HepG2 (cell line): ENCODE results near the gene PNKD. TPM values are rescaled to one million over a fixed set of nuclear protein-coding genes. Genes with fewer than 3 reads are reported as not detected.

ENCODE experiments used
- ATAC-seq: fragments of 200-7000 bp; cut with Tn5 transposase; 3 replicates; pipeline ENCODE4 v1.9.1; 2020; ENCODE audit warnings: mild to moderate bottlenecking, moderate library complexity
- BruUV-seq: library from RNA; stranded (reverse); fragments of 400-500 nt; replicated peaks from 2 replicates; lab custom pipeline; 2021; lab: Mats Ljungman, UMichigan
- CTCF ChIA-PET: fragments of 300-600 bp; formaldehyde crosslinking; extraction: SDS; loops from one replicate; lab custom pipeline; 2021; ENCODE audit warnings: low total read pairs, inconsistent platforms, low intra/inter-chr PET ratio; lab: Yijun Ruan, JAX
- POLR2A ChIA-PET: fragments of 350-600 bp; sonication (Branson Sonifier 250); formaldehyde crosslinking; loops from one replicate; lab custom pipeline; 2020; ENCODE audit warnings: antibody characterized with exemption, inconsistent platforms; lab: Yijun Ruan, JAX
- DNase-seq: peaks from one replicate; pipeline ENCODE4 v3.0.0-alpha.2; 2015; ENCODE audit warnings: low spot score
- FAIRE-seq: peaks from 3 replicates; lab custom pipeline; 2011; peaks lifted over from hg19 to GRCh38; lab: Jason Lieb, UNC
- H2AFZ ChIP-seq: one replicate; pipeline ENCODE4 v1.6.1; 2011; ENCODE audit warnings: low read length, inconsistent platforms
- H3K27ac ChIP-seq: fragments of 300-600 bp; 3 replicates; pipeline ENCODE4 v1.8.0; 2011; ENCODE audit warnings: mixed run types, mild to moderate bottlenecking, mixed read lengths, low read length, inconsistent platforms; ENCODE audit not compliant: insufficient read depth; ENCODE audit errors: extremely low read length
- H3K27me3 ChIP-seq, 2 experiments: fragments of 200-600 bp in 1 of 2; 2 replicates in 1 of 2; 3 replicates in 1 of 2; pipeline versions ENCODE4 v1.6.0 to v1.8.0; 2011; ENCODE audit warnings: low read length in 2 of 2, mild to moderate bottlenecking in 2 of 2, moderate library complexity in 2 of 2, inconsistent platforms in 1 of 2; ENCODE audit not compliant: insufficient read depth in 2 of 2, control insufficient read depth in 1 of 2
- H3K36me3 ChIP-seq, 2 experiments: fragments of 200-600 bp in 1 of 2; replicated peaks in 1 of 2; 2 replicates in 1 of 2; 3 replicates in 1 of 2; pipeline versions ENCODE4 v1.5.1 to v1.8.0; 2011; ENCODE audit warnings: low read length in 2 of 2, inconsistent platforms in 1 of 2; ENCODE audit not compliant: insufficient read depth in 2 of 2, control insufficient read depth in 1 of 2
- H3K4me1 ChIP-seq: 2 replicates; pipeline ENCODE4 v1.5.1; 2012; ENCODE audit warnings: low read length, inconsistent platforms; ENCODE audit not compliant: insufficient read depth
- H3K4me2 ChIP-seq: 2 replicates; pipeline ENCODE4 v1.6.0; 2011; ENCODE audit warnings: low read depth, low read length, inconsistent platforms
- H3K4me3 ChIP-seq, 3 experiments: fragments of 200-600 bp in 1 of 3; sonication (generic), shearing (Covaris generic) in 1 of 3; replicated peaks in 1 of 3; 2 replicates each; pipeline ENCODE4 v1.5.1; 2011 to 2016; ENCODE audit warnings: low read length in 3 of 3, inconsistent platforms in 2 of 3, low read depth in 2 of 3, mild to moderate bottlenecking in 2 of 3, control low read depth in 1 of 3, mixed read lengths in 1 of 3; ENCODE audit not compliant: insufficient read depth in 1 of 3
- H3K79me2 ChIP-seq: one replicate; pipeline ENCODE4 v1.6.1; 2011; ENCODE audit warnings: low read length, inconsistent platforms; ENCODE audit not compliant: insufficient read depth
- H3K9ac ChIP-seq: 2 replicates; pipeline ENCODE4 v1.6.0; 2011; ENCODE audit warnings: mild to moderate bottlenecking, low read depth, low read length, inconsistent platforms; ENCODE audit not compliant: insufficient read depth
- H3K9me3 ChIP-seq: 2 replicates; pipeline ENCODE4 v1.5.1; 2012; ENCODE audit warnings: mild to moderate bottlenecking, low read length
- H4K20me1 ChIP-seq: 2 replicates; pipeline ENCODE4 v1.6.0; 2011; ENCODE audit warnings: inconsistent platforms, mild to moderate bottlenecking, low read length, moderate library complexity; ENCODE audit not compliant: insufficient read depth
- CAMTA2 ChIP-seq: sonication (generic); formaldehyde crosslinking; IDR thresholded peaks from 2 replicates; pipeline ENCODE4 v1.4.0; 2020; ENCODE audit warnings: mild to moderate bottlenecking, missing genetic modification reagents, borderline replicate concordance
- PATZ1 ChIP-seq: sonication (generic); formaldehyde crosslinking; IDR thresholded peaks from 2 replicates; pipeline ENCODE4 v1.4.0; 2020; ENCODE audit warnings: missing genetic modification reagents
- XRCC5 ChIP-seq: fragments of 200-400 bp; formaldehyde crosslinking; optimal IDR thresholded peaks from 2 replicates; pipeline ENCODE3; 2017; ENCODE audit warnings: mild to moderate bottlenecking, low read length
- ZEB1 ChIP-seq: IDR thresholded peaks from 2 replicates; pipeline ENCODE4 v1.6.1; 2012; ENCODE audit warnings: mild to moderate bottlenecking, low read depth, inconsistent platforms; ENCODE audit not compliant: insufficient replicate concordance
- ZNF292 ChIP-seq: sonication (generic); formaldehyde crosslinking; IDR thresholded peaks from 2 replicates; pipeline ENCODE4 v1.8.1; 2022; ENCODE audit warnings: mild to moderate bottlenecking, low read depth, missing genetic modification reagents, borderline replicate concordance
- WGBS: methylation state at CpG from one replicate; pipeline ENCODE4 v1.1.6; 2017; ENCODE audit warnings: low lambda C conversion rate; 5-methylcytosine and 5-hydroxymethylcytosine counted together
- in situ Hi-C: cut with HindIII; loops from 2 replicates; pipeline ENCODE4 v1.10.0; 2017; ENCODE audit warnings: low pct_unique_long_range_greater_than_20kb; ENCODE audit not compliant: extremely low pct_ligation_motif_present
- intact Hi-C: fragments of 100-400 bp; cut with micrococcal nuclease; formaldehyde crosslinking; loops from one replicate; pipeline ENCODE4 v1.10.0; 2022; ENCODE audit not compliant: unreplicated experiment
- polyA plus RNA-seq, 8 experiments: library from polyadenylated mRNA; depleted of rRNA in 3 of 8; stranded (reverse) in 7 of 8; unstranded in 1 of 8; fragments of >200 nt; fragmentation: Illumina TruSeq in 4 of 8; extraction: Trizol in 4 of 8; gene quantifications; 2 replicates each; pipeline versions ENCODE4 v1.2.1 to v1.2.3, GENCODE V29; 2011 to 2016; ENCODE audit warnings: low read depth in 4 of 8, missing spikeins in 1 of 8, mixed read lengths in 1 of 8; ENCODE audit not compliant: insufficient read depth in 1 of 8
- total RNA-seq, 5 experiments: library from RNA; depleted of rRNA; stranded (reverse); fragments of >200 nt; fragmentation: Illumina TruSeq; extraction: Trizol; gene quantifications; 2 replicates each; pipeline ENCODE4 v1.2.3, GENCODE V29; 2016; ENCODE audit warnings: low read depth in 1 of 5
- TF ChIP-seq, protein P1 (sequence below): IDR thresholded peaks from 2 replicates; pipeline ENCODE4 v1.6.1; 2018; ENCODE audit warnings: missing genetic modification reagents

The PNKD gene
- total and polyA plus RNA-seq, 2 of the 13 experiments (the other 11 are each of a cell fraction or from before 2014, with no cell fraction given) = 55.9 to 80.4 TPM

GRCh38 chr2:218329826-218330593, 59.7 kb downstream of the PNKD start:
- POLR2A ChIA-PET = interaction anchor here (0.6 kb wide), 1 partner anchor 28 kb away, joined by 3 read pairs; no protein-coding TSS in a partner anchor
- H3K79me2 ChIP-seq = peaks cover 3% of the 10 kb centered on the region

More at GRCh38 chr2:218329826-218330593, 59.7 kb downstream of the PNKD start:
- ATAC-seq (peak; percentile 15), DNase-seq (no peak), FAIRE-seq (no peak)
- Histone ChIP-seq H3K36me3 (peaks cover 0 to 1% of the 10 kb centered on the region in 2 experiments; a peak in 1 of 5 replicates), H3K4me2 (no peak overlapping the region), H3K27ac (no peak overlapping the region), H3K9me3 (no peaks in the 10 kb centered on the region), H4K20me1 (no peaks in the 10 kb centered on the region), H3K4me1 (peaks cover 50% of the 10 kb centered on the region), H2AFZ (no peak overlapping the region), H3K9ac (no peak overlapping the region), H3K4me3 (no peak overlapping the region), H3K27me3 (no peaks in the 10 kb centered on the region)
- no peak for TF ChIP-seq ZNF292
- TF ChIP-seq ZEB1 = no peak
- TF ChIP-seq, protein P1, sequence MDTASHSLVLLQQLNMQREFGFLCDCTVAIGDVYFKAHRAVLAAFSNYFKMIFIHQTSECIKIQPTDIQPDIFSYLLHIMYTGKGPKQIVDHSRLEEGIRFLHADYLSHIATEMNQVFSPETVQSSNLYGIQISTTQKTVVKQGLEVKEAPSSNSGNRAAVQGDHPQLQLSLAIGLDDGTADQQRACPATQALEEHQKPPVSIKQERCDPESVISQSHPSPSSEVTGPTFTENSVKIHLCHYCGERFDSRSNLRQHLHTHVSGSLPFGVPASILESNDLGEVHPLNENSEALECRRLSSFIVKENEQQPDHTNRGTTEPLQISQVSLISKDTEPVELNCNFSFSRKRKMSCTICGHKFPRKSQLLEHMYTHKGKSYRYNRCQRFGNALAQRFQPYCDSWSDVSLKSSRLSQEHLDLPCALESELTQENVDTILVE = no peak
- TF ChIP-seq PATZ1 (CRISPR knock-in tag) = peak; percentile 72
- TF ChIP-seq CAMTA2 (CRISPR knock-in tag) = peak; percentile 23; the same call in 1 of the 2 replicates
- peak; percentile 12 for TF ChIP-seq XRCC5
- 61% methylated on average over 8 of the region's 8 CpGs for WGBS
- BruUV-seq = no TSS peak
- CTCF ChIA-PET = no interaction called here
- intact Hi-C loops (no loop called here), in situ Hi-C loops (no loop called here)
